GM19395 (cell line): ENCODE measurements around the gene SRC.
A peak's percentile ranks its signal among the peaks of the same experiment; 100 is the strongest.
"Not testable (repeated sequence)": the region's sequence is repeated elsewhere in the genome, so short reads cannot be mapped to it uniquely, and the experiment has no call there.

ENCODE experiments used
- ATAC-seq: cut with Tn5 transposase; IDR thresholded peaks from one replicate; pipeline ENCODE4 v1.9.1; 2021; ENCODE audit warnings: mild to moderate bottlenecking, moderate library complexity; ENCODE audit not compliant: unreplicated experiment

Gene SRC

DNA sequence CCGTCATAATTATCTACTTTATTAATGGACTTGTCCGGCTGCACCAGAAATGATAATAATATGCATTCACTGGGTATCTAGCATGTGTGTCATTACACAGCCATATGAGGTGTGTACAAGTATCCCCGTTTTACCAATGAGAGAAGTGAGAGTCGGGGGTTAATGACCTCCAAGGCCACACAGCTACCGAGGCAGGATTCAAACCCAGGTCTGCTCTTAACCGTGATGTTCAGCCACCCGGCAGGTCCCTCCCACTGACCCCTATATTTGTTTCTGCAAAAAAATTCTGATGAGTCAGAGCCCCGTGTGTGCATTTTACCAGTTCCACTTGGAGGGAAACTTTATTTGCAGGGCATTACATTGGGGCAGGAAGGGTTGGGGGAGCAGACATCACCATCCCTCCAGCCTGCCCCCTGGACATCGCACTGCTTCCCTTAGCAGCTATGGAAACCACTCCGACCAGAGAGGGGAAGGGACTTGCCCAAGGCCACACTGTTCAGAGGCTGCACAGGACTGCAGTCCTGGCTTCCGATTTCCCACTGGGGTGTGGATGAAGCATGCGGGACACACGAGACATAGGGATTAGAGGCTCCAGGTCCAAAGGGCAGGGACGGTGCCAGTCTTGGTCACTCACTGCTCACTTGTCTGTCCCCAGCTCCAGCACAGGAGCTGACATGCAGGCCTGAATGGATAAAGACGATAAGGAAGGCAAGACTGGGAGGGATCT, 10.1 kb upstream of the SRC start:
- ATAC-seq = peak; percentile 22

DNA sequence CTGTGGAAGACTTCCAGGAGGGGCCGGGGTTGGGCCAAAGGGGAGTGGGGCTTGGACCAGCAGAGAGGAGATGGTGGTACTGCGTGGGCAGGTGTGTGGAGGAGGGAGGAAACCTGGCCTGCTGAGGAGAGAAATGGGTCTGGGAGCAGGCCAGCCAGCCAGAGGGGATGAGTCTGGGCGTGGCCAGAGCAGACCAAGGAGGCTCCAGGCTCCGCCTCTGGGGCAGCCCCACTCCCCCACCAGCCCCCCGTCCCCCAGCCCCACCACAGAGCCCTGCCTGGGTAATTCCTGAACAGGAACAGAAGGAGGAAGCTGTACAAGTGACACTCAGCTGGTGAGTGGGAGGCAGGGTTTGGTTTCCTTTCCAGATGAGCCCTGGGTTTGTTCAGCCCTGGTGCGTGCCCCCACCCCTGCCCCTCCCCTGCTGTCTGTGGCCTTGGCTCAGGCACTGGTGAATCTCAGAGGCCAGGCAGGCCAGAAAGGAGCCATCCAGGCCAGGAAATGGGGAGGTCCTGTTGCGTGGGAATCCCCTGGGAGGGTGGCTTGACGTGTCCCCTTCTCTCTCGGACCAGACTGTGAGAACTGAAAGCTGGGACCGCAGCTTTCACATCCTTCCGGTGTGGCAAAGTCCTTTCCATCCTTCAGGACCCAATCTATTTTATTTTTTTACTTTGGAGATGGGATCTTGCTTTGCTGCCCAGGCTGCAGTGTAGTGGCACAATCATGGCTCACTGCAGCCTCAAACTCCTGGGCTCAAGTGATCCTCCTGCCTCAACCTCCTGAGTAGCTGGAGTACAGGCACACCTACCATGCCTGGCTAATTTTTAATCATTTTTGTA, 9.4 kb upstream of the SRC start:
- ATAC-seq = peak; percentile 63

DNA sequence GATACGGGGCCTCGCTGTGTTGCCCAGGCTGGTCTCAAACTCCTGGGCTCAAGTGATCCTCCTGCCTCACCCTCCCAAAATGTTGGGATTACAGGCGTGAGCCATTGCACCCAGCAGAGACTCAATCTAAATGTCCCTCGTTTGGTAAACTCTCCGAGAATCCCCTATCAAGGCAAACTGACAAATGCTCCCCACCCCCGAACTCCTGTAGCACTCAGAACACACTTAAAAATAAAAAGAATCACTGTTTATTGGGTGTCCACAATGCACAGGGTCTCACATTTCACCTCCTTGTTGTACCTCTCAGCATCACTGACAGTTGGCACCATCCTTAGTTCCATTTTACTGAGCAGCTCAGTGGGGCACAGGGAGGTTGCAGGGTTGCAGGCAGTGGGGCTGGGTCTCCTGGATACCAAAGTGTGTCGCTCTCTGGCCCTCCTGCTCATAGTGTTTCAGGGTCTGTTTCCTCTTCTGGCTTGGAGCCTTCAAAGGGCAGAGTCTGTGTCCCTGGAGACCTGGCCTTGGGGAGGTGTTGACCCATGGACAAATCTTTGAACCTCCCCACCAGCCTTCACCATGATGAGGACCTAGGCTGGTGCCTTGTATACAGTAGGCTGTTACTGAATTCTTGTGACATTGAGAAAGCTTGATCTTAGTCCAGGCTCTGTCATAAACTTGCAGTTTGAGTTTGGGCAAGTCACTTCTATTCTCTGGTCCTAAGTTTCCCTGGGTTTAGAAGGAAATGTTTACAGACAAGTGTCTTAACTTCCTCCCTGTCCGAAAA, 8.5 kb upstream of the SRC start:
- no peak for ATAC-seq

DNA sequence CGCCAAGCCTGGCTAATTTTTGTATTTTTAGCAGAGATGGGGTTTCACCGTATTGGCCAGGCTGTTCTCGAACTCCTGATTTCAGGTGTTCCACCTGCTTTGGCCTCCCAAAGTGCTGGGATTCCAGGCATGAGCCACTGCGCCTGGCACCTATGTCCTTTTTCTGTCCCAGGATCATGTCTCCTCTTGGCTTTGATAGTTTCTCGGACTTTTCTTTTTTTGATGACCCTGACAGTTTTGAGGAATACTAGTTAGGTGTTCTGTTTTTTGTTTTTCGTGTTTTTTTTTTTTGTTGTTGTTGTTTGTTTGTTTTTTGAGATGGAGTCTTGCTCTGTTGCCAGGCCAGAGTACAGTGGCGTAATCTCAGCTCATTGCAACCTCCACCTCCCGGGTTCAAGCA, 7.6 kb upstream of the SRC start:
- not testable (repeated sequence) for ATAC-seq

DNA sequence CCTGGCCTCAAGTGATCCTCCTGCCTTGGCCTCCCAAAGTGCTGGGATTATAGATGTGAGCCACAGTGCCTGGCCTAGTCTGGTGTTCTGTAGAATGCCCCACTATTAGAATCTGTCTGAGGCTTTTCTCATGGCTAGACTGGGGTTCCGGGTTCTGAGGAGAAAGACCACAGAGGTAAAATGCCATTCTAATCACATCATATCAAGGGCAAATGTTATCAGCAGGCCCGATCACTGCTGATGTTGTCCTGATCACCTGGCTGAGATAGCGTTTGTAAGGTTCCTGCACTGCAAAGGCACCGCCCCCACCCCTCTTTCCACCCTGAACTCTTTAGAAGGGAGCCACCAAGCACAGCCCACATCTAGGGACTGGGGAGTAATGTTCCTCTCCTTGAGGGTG, 6.7 kb upstream of the SRC start:
- ATAC-seq = no peak

DNA sequence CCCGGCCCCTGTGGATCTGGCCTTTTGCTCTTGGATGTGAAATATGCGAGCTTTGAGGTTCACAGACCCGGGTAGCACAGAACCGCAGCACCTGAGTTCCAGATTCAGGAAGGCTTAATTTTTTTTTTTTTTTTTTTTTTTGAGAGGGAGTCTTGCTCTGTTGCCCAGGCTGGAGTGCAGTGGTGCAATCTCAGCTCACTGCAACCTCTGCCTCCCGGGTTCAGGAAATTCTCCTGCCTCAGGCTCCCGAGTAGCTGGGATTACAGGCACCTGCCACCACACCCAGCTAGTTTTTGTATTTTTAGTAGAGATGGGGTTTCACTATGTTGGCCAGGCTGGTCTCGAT, 6.2 kb upstream of the SRC start:
- ATAC-seq = not testable (repeated sequence)

DNA sequence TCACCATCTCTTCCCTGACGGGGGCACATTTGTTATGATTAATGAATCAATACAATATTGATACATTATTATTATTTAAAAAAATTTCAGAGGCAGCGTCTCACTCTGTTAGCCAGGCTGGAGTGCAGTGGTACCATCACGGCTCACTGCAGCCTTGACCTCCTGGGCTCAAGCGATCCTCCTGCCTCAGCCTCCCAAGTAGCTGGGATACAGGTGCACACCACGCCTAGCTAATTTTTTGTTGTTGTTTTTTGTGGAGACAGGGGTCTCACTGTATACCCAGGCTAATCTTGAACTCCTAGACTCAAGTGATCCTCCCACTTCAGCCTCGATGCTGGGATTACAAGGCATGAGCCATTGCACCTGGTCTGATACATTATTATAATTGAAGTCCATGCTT, 4.9 kb upstream of the SRC start:
- no peak for ATAC-seq

DNA sequence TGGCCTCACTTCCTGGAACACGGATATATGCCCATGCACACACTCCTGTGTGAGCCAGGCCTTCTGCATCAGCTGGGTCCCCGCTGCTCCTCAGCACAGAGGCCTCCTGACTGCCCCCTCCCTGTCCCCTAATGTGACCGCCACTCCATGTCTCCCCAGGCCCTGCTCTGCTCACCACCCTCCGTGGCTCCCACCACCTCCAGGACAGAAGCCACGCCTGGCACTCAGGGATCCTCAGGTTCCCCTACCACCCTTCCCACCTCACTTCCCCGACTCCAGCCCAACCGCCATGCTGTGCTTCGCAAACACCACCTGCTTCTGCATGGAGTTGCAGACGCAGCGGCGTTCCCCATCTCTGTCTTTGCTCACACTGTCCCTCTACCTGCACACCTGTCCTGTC, 4.3 kb upstream of the SRC start:
- no peak for ATAC-seq

DNA sequence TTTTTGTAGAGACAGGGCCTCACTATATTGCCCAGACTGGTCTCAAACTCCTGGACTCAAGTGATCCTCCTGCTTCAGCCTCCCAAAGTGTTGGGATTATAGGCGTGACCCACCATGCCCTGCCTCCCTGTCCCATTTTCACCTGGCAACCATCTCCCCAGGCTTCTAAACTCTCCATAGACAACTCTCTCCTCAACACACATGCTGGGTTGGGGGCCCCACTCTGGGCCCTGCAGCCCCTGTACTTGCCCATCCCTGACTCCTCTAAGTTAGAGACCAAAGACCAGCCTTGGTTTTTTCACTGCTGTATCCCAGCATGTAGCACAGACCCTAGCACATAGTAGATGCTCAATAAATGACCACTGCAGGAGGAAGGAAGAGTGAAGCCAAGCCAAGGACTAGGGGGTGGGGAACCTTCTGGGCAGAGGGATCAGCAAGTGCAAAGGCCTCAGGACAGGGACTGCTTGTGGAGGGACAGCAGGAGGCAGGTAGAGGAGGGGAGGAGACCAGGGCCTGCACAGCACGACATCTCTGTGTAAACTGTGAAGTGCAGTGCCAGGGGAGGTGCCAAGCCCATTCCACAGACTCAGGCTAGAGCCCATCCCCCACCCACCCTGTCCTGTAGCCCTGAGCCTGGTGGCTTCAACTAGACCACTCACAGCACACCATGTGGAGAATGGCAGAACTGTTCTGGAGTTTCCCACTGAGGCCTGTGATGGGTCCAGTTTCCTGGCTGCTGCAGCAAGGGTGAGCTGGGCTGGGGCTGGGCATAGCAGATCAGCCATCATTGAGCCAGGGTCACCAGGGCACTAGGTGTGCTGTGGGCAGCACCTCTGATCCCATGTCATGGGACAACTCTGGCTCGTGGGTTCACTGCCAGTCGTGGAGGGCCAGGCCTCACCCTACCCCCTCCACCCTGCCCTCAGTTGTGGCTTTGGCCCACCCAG, 3.4 kb upstream of the SRC start:
- no peak for ATAC-seq

DNA sequence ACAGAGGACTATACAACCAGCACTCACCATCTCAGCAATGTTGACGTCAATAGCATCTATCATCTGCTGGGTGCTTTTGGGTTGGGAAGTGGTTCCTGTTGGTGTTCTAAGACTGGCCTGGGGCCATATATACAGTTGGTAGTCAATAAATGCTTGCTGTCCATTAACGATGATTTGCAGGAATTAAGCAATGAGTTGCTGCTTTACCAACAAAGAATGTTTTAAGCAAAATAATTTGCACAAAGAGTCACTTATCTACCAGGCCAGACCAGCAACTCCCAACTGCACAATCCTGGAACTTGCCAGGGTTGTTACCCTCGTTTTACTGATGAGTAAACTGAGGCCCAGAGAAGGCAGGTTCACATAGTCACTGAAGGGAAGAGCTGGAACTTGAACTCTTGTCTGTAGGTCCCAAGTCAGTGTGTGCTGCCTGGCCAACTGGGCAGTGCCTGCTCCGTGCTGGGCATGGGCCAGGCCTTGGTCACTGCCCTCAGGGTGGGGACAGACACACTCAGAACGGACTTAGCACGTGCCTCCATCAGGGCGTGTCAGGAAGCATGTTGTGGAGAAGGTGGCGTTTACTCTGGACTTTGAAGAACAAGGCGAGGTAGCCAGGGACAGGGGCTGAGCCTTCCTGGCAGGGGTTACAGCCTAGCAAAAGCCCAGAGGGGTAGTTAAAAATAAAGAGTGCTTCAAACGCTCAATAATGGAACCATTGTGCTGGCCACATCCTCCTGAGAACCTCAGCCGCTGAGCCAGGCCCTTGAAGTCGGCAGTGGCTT, 2.5 kb upstream of the SRC start:
- ATAC-seq = no peak

DNA sequence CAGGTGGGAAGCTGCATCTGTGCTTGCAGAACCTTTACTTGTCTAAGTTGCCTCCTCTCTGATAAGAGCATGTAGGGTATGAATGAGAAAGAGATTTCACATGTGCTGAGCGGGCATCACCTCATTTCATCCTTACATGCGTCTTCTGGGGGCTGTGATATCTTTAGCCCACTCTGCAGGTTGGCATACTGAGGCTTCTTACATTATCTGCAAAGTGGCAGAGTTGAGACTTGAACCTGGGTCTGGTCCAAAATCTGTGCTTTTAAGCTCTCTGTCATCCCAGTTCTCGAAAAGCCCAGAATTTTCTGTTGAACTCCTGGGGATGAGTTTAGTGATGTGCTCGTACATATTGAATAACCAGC, 2.0 kb upstream of the SRC start:
- no peak for ATAC-seq

DNA sequence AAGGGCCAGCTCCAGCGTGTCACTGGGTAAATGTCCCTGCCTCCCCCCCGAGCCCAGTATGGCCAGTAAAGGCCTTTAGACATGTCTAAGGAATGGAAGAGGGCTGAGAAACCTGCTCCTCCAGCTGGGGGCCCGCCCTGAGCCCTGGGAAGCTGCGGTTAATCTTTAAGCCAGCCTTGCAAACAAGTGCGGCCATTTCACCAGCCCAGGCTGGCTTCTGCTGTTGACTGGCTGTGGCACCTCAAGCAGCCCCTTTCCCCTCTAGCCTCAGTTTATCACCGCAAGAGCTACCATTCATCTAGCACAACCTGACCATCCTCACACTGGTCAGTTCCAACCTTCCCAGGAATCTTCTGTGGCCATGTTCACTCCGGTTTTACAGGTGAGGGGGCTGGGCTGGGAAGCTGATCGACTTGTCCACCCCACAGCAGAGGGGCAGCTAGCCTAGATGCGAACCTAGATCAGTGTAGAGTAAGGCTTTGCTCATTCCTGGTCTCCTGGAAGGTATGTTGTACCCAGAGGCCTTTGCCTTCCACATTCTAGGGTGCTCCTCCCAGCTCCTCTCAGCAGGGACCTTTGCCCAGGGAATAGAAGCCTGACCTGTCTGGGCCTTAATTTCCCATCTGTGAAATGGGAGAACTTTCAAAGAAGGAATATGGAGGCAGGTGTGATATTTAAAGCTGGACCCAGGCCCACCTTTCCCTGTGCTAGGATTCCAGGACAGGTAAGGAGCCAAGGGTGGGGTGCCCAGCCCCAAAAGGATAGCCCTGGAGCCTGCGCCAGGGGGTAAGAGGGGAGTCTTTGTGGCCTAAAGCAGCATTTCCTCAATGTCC, 1.2 kb upstream of the SRC start:
- ATAC-seq = no peak

DNA sequence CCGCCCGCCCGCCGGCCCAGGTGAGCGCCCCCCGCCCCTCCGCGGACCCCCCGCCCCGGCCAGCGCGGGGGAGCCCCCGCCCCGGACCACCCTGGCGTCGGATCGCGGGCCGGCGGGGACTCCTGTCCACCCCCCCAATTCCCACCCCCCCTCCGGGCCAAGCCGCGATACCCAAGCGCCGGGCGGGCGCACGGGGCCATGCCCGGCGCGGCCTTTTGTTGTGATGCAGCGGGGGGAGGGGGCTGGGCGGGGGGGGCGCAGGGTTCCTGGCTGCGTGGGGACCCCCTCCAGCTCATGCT, 245 bp downstream of the SRC start:
- no peak for ATAC-seq

DNA sequence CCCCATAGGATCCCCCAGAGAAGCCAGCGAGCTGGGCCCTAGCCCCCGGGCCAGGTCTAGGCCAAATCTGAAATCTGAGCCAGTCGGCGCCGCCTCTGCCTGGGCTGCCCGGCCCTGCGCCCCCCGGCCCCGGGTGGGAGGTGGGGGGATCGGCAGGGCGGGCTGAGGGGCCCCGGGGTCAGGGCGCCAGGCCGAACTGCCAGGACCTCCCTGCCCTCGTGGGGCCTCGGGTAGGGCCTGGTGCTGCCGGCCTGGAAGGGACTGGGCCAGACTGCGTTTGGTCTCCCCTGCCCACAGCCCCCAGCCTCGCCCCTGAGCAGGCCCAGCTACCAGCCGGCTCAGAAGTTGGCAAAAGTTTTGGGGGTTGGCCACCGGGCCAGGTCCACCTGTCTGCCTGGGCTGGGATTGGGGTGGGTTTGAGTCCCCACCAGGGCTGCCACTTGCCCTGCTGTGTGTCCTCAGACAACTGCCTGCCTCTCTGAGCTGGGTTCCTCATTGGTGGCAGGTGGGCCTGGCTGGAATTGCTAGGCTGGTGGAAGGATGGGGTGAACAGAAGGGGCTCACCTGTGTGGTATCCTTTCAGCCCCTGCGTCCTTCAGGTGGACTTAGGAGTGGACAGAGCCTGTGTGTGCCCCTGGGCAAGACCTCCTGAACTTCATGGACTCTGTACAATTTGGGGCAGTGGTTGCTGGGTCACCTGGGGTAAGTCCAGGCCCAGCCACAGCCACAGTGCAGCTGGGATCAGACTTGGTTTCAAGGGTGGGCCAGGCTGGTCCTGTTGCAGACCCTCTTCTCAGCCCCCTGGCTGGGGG, 801 bp downstream of the SRC start:
- no peak for ATAC-seq

DNA sequence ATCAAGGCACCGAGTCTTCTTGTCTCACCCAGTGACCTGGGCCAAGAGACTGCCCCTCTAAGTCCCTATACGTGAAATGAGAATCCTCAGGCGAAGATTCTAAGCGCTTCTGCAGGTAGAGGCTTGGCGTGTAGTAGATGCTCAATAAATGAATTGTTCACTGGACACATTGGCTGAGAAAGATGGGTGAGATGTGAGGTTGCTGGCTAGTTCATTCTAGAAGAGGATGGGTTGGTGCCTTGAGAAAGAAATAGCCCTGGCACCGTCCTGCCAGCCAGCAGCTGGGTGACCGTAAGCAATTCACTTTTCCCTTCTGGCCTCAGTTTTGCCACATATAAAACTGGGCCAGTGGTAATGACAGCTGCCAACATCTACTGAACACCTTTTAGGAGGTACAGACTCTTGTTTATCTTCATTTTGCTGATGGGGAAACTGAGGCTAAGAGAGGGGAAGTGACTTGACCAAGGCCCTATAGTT, 1.4 kb downstream of the SRC start:
- ATAC-seq = no peak

DNA sequence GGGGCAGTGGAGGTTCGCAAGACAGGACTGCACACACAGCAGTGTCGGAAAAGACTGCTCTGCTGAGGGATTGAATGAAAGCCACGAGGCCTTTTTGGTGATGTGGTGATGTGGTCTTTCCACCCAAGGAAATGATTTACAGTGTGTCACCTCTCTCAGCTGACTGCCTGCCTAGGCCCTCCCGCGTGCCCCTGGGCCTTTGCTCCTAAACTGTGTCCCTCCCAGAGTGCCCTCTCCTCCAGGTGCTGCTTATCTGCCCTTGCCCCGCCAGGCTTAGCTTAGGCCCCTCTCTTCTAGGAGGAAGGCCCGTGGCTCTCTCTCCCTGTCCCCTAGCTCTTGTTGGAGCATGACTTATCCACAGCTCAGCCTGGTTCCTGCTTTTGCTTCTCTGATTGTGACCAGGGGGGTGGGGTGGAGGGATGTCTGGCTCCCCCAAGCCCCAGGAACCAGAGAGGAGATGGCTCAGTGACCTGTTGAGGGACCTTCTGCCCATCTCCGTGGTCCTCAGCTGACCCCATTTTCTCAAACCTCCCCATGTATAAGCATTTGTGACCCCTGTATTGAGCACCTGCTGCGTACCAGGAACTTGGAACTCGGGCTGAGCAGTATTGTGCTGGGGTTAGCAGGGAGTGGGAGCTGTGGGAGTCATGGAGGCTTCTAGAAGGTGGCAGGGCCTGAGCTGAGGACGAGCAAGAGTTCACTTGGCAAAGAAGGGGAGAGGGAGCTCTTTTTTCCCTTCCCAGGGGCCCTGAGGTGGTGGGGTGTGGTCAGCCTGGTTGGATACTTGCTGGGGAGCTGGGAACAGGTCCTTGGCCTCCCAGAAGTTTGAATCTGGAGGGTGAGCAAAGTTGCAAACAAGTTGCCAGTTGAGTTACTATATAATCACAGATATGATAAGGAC, 2.2 kb downstream of the SRC start:
- ATAC-seq = no peak

DNA sequence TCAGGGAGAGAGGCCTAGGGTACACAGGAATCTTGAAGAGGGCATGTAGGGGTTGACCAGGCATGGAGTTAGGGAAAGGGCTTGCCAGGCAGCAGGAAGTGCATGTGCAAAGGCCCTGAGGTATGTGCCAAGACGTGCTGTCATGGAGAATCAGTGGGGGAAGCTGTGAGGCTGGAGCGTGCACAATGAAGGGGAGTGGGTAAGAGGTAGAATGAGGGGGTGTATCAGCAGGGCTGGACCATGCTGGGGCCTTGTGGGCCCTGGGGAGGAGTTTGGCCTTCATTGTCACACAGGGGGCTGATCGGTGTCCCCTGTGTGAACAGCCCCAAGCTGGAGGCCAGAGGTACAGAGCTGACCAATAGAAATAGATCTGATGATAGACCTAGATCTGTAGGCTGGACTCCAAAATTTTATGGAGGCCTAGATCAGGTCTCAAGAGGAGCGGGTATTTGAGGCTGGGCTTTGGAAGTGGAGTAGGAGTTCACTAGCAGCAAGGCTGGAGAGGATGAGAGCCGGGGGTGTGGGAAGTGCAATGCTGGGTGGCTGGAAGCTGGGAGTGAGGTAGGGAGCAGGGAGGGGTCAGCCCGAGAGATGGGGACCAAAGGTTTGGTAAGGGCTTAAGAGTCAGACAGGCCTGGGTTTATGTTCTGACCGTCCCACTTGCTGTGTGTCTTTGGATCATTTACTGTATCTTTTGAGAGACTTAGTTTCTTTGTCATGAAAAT, 3.0 kb downstream of the SRC start:
- no peak for ATAC-seq
